Measurements from ENCODE around the gene ERN1. TPM values are rescaled to one million over a fixed set of nuclear protein-coding genes. Genes with fewer than 3 reads are reported as not detected.

The ERN1 gene
- total and polyA plus RNA-seq, 2 of the 8 experiments (the other 6 are each of a cell fraction or from before 2014, with no cell fraction given), result 1.8 to 3.9 TPM

GRCh38 chr17:64099543-64099942, 30.4 kb downstream of the ERN1 start:
- Histone ChIP-seq H3K4ac (replicated peaks; ENCODE audit: insufficient read length, low read depth, low read length) (no peak overlapping the region), H2BK20ac (ENCODE audit: low read length) (no peak overlapping the region), H2BK15ac (ENCODE audit: low read length) (no peak overlapping the region), H3K23me2 (ENCODE audit: low read depth, low read length) (no peaks in the 10 kb centered on the region), H3K27me3 (replicated peaks in 1 of 4; ENCODE audit: control insufficient read depth in 3 of 4, extremely low read depth in 1 of 4, insufficient read depth in 3 of 4, low read length in 3 of 4) (no peaks in the 10 kb centered on the region), H3K4me2 (ENCODE audit: insufficient read depth in 1 of 2, low read depth in 2 of 2, low read length in 2 of 2) (no peak overlapping the region), H3K79me2 (ENCODE audit: control insufficient read depth in 1 of 2, insufficient read depth in 2 of 2, low read length in 2 of 2) (no peaks in the 10 kb centered on the region), H2BK120ac (replicated peaks; ENCODE audit: low read depth, low read length) (no peak overlapping the region), H3K23ac (ENCODE audit: insufficient read length) (no peak overlapping the region), H3K36me3 (ENCODE audit: control insufficient read depth in 2 of 4, insufficient read depth in 4 of 4, low read length in 3 of 4) (no peaks in the 10 kb centered on the region; a peak in 1 of 8 replicates), H3K18ac (ENCODE audit: extremely low read depth, low read length) (no peak overlapping the region), H3K4me1 (replicated peaks in 1 of 4; ENCODE audit: control insufficient read depth in 3 of 4, insufficient read depth in 4 of 4, low read length in 3 of 4) (no peaks in the 10 kb centered on the region), H3K9ac (replicated peaks in 1 of 4; ENCODE audit: extremely low read depth in 1 of 4, low read depth in 3 of 4, low read length in 3 of 4) (no peak overlapping the region), H2AK5ac (ENCODE audit: low read depth, low read length) (no peak overlapping the region), H4K8ac (ENCODE audit: extremely low read depth, insufficient read depth, low read length) (no peak overlapping the region; the same call in 1 of the 2 replicates), H2AFZ (ENCODE audit: low read length) (no peak overlapping the region), H2BK12ac (ENCODE audit: low read depth, low read length) (no peak overlapping the region), H3K27ac (ENCODE audit: low read depth, low read length) (no peak overlapping the region), H2BK5ac (ENCODE audit: low read depth, low read length) (no peak overlapping the region), H3K4me3 (ENCODE audit: extremely low read depth in 1 of 4, insufficient read depth in 2 of 4, low read depth in 3 of 4, low read length in 4 of 4) (no peak overlapping the region), H3K9me3 (ENCODE audit: insufficient read depth in 2 of 2, low read depth in 1 of 2, low read length in 1 of 2) (no peaks in the 10 kb centered on the region; a peak in 1 of 4 replicates), H4K91ac (replicated peaks; ENCODE audit: insufficient read length, low read length) (no peak overlapping the region), H4K20me1 (replicated peaks in 1 of 2; ENCODE audit: control insufficient read depth in 1 of 2, insufficient read depth in 2 of 2, low read length in 2 of 2) (no peaks in the 10 kb centered on the region), H3K79me1 (ENCODE audit: low read depth, low read length) (no peaks in the 10 kb centered on the region), H3K14ac (ENCODE audit: insufficient read length) (no peak overlapping the region), H3K56ac (replicated peaks; ENCODE audit: insufficient read length, low read depth, low read length) (no peak overlapping the region), H4K5ac (ENCODE audit: insufficient read length, low read depth, low read length) (no peak overlapping the region)
- ChIA-PET POLR2A (ENCODE audit: partially characterized antibody) (interaction anchor here (1.7 kb wide), 1 partner anchor 46 kb away, joined by 5 read pairs; no protein-coding TSS in a partner anchor), CTCF (ENCODE audit: partially characterized antibody) (interaction anchor here (0.5 to 1.5 kb wide), 3 partner anchors 16 to 90 kb away, joined by 3 to 4 read pairs (median 4); no protein-coding TSS in a partner anchor)
- DNase-seq (ENCODE audit: low read depth in 1 of 2, low spot score in 2 of 2) (no peak), FAIRE-seq (no peak)
- TF ChIP-seq SIX5 (IDR thresholded peaks at IDR 0.05; ENCODE audit: low read depth, low read length) (no peak), RFX5 (IDR thresholded peaks at IDR 0.05; ENCODE audit: borderline replicate concordance, low read depth, low read length) (no peak), RXRA (IDR thresholded peaks at IDR 0.05; ENCODE audit: insufficient read depth, low read depth, low read length) (no peak), SP1 (IDR thresholded peaks at IDR 0.05; ENCODE audit: low read depth, low read length) (no peak), BRCA1 (IDR thresholded peaks at IDR 0.05; ENCODE audit: low read depth, low read length) (no peak)
- 90% methylated on average over 6 of the region's 6 CpGs; no CpG with 5 or more reads in 1 of the 2 experiments for WGBS, 2 experiments (ENCODE audit: extremely low coverage in 1 of 2, insufficient coverage in 1 of 2, insufficient read length in 1 of 2, insufficient replicate concordance in 2 of 2, low coverage in 1 of 2, low lambda C conversion rate in 2 of 2, missing lambda C conversion rate in 1 of 2)
